Measurements from ENCODE around the gene UBN1. TPM values are rescaled to one million over a fixed set of nuclear protein-coding genes. Genes with fewer than 3 reads are reported as not detected.

UBN1 gene
- total RNA-seq, 6 experiments from 2014 or later: 21.3 to 24.8 (median 22.0) TPM

- Mint-ChIP-seq H3K27ac (no peak overlapping the region), H3K36me3 (ENCODE audit: low read depth) (no peaks in the 10 kb centered on the region), H3K4me1 (ENCODE audit: low read depth) (peaks cover 26% of the 10 kb centered on the region), H3K27me3 (ENCODE audit: insufficient read depth) (peaks cover 5% of the 10 kb centered on the region), H3K4me3 (no peak overlapping the region), H3K9me3 (no peaks in the 10 kb centered on the region)
- no peak for TF ChIP-seq CTCF (IDR thresholded peaks at IDR 0.05)
- DNase-seq: no peak
Measured at GRCh38 chr16:4913130-4913773, 66.0 kb downstream of the UBN1 start.

GRCh38 chr16:4913774-4914525, 66.7 kb downstream of the UBN1 start:
- no peak for TF ChIP-seq CTCF (IDR thresholded peaks at IDR 0.05)
- Mint-ChIP-seq H3K27ac (no peak overlapping the region), H3K4me3 (no peak overlapping the region), H3K27me3 (ENCODE audit: insufficient read depth) (peaks cover 5% of the 10 kb centered on the region), H3K36me3 (ENCODE audit: low read depth) (no peaks in the 10 kb centered on the region), H3K4me1 (ENCODE audit: low read depth) (peaks cover 26% of the 10 kb centered on the region), H3K9me3 (no peaks in the 10 kb centered on the region)
- DNase-seq: no peak

GRCh38 chr16:4914528-4915225, 67.4 kb downstream of the UBN1 start:
- Mint-ChIP-seq H3K27ac (no peak overlapping the region), H3K4me1 (ENCODE audit: low read depth) (peaks cover 26% of the 10 kb centered on the region), H3K36me3 (ENCODE audit: low read depth) (no peaks in the 10 kb centered on the region), H3K27me3 (ENCODE audit: insufficient read depth) (peaks cover 5% of the 10 kb centered on the region), H3K4me3 (no peak overlapping the region), H3K9me3 (no peaks in the 10 kb centered on the region)
- DNase-seq: no peak
- no peak for TF ChIP-seq CTCF (IDR thresholded peaks at IDR 0.05)

GRCh38 chr16:4915226-4915761, 68.0 kb downstream of the UBN1 start:
- DNase-seq: peak; percentile 80
- H3K36me3 Mint-ChIP-seq (ENCODE audit: low read depth): no peaks in the 10 kb centered on the region
- H3K4me3 Mint-ChIP-seq: no peak overlapping the region
- peaks cover 5% of the 10 kb centered on the region for H3K27me3 Mint-ChIP-seq (ENCODE audit: insufficient read depth)
- peak overlapping the region; percentile 77; the same call in 1 of the 2 replicates for H3K27ac Mint-ChIP-seq
- H3K4me1 Mint-ChIP-seq (ENCODE audit: low read depth): peaks cover 26% of the 10 kb centered on the region
- H3K9me3 Mint-ChIP-seq: no peaks in the 10 kb centered on the region
- TF ChIP-seq CTCF (IDR thresholded peaks at IDR 0.05): no peak

GRCh38 chr16:4917117-4917516, 69.8 kb downstream of the UBN1 start:
- Mint-ChIP-seq H3K27me3 (ENCODE audit: insufficient read depth) (no peaks in the 10 kb centered on the region; the same call in 1 of the 2 replicates), H3K27ac (peak overlapping the region; percentile 65)
- TF ChIP-seq CTCF (IDR thresholded peaks at IDR 0.05): no peak

More at GRCh38 chr16:4917117-4917516, 69.8 kb downstream of the UBN1 start:
- Mint-ChIP-seq H3K4me1 (ENCODE audit: low read depth) (peaks cover 21% of the 10 kb centered on the region), H3K4me3 (no peak overlapping the region; the same call in 1 of the 2 replicates), H3K36me3 (ENCODE audit: low read depth) (no peaks in the 10 kb centered on the region), H3K9me3 (no peaks in the 10 kb centered on the region)
- peak; percentile 40 for DNase-seq

All from HFFc6 (cell line).